ENCODE results near the gene NCOA4. TPM values are rescaled to one million over a fixed set of nuclear protein-coding genes. Genes with fewer than 3 reads are reported as not detected.
A peak's percentile ranks its signal among the peaks of the same experiment; 100 is the strongest.

The NCOA4 gene
- polyA plus RNA-seq, 3 donors = 38.3 to 80.5 (median 76.5) TPM

DNA sequence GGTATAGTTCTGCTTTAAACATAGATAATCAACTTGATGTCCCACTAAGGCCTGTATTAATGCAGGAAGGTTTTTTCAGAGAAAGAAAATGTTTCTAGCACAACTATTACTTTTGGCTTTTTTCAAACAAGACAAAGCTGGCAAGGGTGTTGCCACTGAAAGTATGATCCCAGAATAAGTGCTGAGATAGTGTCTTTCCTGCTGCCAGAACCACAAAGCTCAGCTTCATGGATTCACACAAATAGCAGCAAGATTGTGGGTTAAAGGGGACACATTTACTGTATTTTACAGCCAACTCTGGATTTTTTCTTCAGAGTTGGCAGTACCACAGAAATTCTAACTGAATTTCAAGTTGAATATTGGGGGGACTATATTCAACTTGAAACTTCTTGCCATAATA lies 4.3 kb downstream of the NCOA4 start:
- H3K27ac ChIP-seq (ENCODE audit: low read depth, low read length) = no peak overlapping the region

DNA sequence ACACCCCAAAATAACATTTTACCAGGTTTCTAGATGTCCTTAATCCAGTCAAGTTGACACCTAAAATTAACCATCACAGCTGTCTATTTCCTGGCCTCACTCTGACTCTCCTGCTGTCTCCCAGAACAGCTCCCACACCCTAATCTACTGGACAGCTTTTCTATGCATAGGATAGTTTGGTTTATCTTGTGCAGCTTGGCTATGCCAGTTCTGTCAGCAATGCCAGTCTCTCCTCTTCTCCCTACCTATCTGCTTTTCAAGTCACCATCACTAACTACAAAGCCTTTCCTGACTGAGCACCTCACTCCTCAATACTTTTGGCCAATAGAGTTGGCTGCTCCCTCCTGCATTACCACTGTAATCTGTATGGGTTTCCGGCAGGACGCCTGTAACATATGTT lies 5.0 kb downstream of the NCOA4 start:
- H3K27ac ChIP-seq (ENCODE audit: low read depth, low read length) = no peak overlapping the region
- 74 to 78% (median 77%) methylated on average over 2 of the region's 2 CpGs for WGBS, 3 donors

DNA sequence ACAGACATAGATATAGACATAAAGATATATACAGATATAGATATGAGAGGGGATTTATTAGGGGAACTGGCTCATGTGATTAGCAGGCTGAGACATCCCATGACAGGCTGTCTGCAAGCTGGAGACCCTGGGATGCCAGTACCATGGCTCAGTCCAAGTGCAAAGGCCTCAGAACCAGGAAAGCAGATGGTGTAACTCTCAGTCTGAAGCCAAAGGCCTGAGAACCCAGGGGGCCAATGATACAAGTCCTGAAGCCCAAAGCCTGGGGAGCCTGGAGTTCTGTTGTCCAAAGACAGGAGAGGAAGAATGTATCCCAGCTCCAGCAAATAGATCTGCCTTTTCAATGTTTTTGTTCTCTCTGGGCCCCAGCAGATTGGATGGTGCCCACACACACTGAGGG lies 5.5 kb downstream of the NCOA4 start:
- no peak overlapping the region for H3K27ac ChIP-seq (ENCODE audit: low read depth, low read length)

DNA sequence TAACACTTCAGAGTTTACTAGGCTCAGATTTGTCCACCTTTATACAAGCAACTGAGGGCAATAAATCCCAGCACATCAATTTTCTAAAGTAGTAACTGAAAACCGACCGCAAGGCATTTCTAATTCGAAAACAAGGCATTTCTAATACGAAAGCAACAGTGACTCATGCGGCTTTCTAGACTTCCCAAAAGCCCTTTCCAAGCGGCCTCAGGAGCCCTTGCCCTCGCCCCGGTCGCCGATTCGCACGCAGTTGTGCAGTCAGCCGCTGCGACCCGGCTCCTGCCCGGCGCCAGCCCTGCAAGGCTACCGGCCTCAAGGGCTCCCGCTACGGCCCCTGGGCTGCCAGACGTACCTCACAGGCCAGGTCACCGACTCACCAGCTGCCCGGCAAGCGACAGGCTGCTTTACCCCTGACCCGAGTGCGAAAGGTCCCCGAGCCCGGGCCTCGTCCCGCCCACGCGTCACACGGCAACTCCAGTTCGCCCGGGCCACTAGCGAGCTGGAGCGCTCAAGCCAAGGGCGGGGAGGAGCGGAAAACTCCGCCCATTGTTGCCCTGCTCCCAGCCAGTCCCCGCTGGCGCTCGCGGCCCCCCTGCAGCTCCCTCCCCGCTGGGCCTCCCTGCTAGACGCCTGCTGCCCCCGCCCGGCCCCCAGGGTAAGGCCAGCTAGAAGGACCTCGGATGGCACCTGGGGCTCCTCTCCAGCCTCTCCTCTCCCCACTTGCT lies 7.3 kb downstream of the NCOA4 start:
- peak overlapping the region; percentile 73 for H3K27ac ChIP-seq (ENCODE audit: low read depth, low read length)
- 0 to 1% (median 1%) methylated on average over 43 to 49 of the region's 49 CpGs for WGBS, 3 donors

DNA sequence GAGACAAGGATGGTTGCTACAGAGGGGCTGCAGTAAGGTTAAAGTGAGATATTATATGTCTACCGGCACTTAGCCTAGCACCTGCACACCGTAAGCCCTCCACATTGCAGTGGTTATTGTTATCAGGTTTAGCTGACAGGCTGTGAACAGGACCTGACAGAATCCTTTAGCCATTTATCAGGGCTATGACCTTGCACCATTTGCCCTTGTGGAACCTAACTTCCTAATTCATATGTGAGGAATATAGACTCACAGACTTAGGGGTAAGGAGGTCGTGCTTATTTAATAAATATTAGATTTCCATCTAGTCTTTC lies 10.1 kb downstream of the NCOA4 start:
- 29 to 66% (median 56%) methylated on average over 3 of the region's 3 CpGs for WGBS, 3 donors
- H3K27ac ChIP-seq (ENCODE audit: low read depth, low read length) = no peak overlapping the region

DNA sequence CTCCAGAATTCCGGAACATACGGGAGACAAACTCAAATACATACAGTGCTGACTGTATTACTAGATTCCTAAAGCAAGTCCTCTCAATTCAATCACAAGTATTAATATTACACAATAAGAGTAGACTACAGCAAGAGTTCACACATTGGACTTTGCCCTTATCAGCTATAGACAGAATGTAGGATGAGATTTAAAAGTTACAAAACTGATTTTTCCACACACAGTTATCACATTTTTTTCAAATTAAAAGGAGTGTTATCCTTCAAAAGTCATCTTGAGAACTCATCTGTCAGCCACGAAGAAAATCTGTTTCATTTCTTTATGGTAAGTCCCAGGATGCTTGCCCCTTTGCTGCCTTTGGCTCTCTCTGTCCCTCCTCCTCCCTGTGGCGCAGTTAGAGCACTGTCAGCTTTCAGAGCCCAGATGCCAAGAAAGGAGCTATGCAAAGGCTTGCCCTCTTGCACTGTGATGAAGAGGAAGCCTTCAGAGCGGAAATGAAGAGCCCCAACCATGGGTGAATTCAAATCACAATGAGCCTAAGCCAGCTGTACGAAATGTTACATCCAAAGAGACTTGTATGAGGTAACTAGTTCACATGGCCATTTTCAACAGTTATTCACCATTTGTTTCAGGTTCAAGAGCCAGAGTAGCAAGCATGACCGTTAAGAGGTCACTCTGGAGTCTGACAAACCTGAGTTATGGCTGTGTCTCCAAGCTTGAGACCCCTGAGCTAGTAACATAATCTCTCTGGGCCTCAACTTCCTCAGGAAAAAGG lies 10.7 kb downstream of the NCOA4 start:
- H3K27ac ChIP-seq (ENCODE audit: low read depth, low read length) = no peak overlapping the region
- 41 to 55% (median 45%) methylated on average over 7 of the region's 7 CpGs for WGBS, 3 donors

DNA sequence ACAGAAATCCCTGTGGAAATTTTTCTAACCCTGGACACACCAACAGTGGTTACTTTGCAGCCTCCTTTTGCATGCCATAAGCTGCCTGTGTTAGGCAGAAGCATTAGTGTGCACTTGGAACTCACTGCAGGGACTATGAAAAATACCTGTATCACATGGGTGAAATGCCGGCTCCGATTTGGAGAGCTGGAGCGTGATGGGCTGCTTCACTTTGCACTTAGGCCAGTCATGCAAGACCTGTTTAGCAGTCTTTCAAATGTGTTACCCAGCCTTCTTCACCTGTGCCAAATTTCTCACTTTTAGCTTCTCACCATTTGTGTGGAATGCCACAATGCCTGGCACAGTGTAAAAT lies 11.3 kb downstream of the NCOA4 start:
- WGBS, 3 donors = 60 to 63% (median 61%) methylated on average over 3 of the region's 3 CpGs
- H3K27ac ChIP-seq (ENCODE audit: low read depth, low read length) = no peak overlapping the region

DNA sequence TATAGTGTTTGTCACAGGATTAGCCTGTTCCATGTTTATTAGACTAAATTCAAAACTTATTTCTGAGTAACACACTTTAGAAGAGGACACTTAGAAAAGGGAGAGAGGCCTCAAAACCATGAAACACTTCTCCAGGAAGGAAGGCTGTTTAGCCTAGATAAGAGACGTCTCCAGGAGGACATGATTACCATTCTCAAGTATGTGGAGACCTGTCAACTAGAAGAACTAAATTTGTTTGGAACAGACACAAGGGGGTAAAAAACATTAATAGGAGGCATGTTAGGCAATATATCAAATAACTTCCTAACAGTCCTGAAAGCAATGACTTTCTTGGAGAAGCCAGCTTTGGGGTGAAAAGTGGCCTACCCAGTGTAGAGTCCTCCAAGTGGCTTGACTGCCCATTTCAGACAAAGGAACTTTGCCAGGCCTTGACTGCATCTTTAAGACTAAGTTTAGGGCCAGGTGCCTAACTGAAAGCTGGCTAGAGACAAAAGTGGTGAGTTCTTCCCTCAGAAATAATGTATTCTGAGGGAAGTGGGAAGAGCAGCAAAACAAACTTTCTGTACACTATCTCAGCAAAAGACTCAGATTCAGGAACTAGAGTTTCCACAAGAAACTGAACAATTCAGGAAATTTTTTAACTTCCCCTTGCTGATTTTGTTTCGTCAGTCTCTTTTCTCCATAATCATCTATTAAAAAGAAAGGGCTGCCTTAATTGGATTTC lies 11.8 kb downstream of the NCOA4 start:
- no peak overlapping the region for H3K27ac ChIP-seq (ENCODE audit: low read depth, low read length)

DNA sequence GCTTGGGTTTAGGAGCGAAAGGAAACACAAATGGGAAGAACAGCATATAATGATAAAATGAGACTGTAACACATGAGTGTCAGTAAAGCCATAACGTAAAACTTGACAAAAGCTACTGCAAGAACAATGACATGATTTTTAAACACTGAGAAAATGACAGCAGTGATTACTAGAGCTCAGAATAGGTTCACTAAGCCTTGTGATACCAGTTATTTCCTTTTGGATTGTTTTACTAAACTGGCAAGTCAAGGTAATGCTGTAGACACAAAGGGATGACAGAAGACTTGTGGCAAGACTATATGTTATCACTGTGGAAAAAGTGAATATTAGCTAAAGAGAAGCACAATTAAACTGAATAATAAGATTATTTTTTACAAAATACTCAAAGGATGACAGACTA lies 12.7 kb downstream of the NCOA4 start:
- 73 to 81% (median 81%) methylated on average over 2 of the region's 2 CpGs for WGBS, 3 donors
- H3K27ac ChIP-seq (ENCODE audit: low read depth, low read length) = no peak overlapping the region

More for the DNA sequence above, 11.8 kb downstream of the NCOA4 start:
- 26 to 45% (median 32%) methylated on average over 2 of the region's 2 CpGs for WGBS, 3 donors

DNA sequence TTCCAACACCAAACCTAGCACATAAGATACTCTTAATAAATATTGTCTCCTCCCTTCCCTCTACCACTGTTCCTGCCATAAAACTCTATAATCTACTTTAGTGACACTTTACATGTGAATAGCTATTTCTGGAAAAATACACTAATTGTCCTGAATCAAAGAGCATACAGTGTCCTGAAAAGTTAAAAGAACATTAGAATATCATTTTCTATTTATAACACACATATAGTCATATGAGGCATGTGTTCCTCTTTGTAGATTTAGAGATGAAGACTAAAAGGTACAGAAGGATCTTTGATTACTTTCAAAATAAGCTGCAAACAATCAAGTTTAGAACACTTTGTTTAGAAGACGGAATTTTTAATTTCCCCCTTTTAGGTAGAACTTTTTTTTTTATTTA lies 13.6 kb downstream of the NCOA4 start:
- 78 to 98% (median 84%) methylated on average over 1 of the region's 1 CpG for WGBS, 3 donors
- no peak overlapping the region for H3K27ac ChIP-seq (ENCODE audit: low read depth, low read length)

DNA sequence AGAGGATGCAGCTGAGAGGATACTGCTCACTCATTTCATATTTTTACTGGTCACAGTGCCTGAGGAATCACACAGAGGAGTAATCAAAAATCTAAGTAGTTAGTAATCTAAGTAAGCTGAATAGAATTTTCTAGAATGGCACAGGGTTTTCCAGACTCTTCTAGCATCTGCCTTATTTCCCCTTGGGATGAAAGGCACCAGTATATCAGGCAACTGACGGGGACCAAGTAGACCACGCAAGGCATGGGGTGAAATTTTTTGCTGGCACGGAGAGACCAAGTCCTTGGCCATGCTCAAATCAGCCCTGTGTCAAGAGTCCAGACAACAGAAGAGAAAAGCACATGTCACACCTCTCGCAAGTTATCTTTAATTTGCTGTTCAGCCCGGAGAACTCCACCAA lies 14.2 kb downstream of the NCOA4 start:
- H3K27ac ChIP-seq (ENCODE audit: low read depth, low read length) = no peak overlapping the region
- WGBS, 3 donors = 89 to 97% (median 93%) methylated on average over 5 of the region's 5 CpGs

DNA sequence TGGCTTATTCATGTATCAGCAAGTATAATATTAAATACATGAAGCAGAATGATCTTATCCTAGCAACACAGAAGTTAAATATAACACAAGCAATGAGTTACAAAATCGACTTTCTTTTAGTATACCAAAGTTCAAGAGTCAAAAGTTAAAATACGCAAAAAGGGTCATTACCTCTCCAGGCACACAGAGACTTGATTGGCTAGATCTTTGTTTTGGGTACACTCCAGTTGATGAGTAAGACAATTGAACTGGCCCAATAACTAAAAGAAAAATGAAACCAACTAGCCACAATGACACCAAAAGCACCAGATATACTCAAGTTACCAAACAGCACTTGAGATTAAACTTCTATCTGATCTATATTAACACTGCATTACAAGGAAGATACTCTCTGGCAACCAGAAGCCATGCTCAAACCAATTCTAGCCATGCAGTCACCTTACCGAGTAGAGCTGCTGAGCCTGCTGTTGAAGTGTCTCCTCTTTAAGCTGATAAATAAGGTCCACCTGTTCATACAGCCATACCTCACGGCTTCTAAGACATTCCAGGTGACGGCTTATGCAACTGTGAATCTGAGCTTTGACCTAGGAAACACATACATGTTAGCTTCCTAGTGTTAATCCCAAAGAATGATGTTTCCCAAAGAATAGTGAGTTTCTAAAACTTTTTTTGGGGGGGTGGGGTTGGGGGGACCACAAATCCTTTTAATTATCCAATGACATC lies 15.6 kb downstream of the NCOA4 start:
- H3K27ac ChIP-seq (ENCODE audit: low read depth, low read length) = no peak overlapping the region
- WGBS, 3 donors = 80 to 89% (median 88%) methylated on average over 5 of the region's 5 CpGs

DNA sequence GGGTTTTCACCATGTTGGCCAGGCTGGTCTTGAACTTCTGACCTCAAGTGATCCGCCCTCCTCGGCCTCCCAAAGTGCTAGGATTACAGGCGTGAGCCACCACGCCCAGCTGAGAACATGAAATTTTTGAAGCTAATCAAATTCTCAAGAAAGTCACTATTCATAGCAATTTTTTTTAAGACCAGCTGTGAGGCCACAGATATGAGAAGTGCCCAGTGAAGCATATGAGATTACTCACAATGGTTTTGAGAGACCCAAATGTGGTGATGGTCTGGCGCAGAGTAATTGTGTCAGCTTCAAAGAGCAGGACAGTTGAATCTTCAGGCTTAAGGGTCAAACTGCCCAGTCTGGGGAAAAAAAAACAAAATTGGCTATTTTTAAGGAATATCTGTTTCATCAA lies 16.2 kb downstream of the NCOA4 start:
- no peak overlapping the region for H3K27ac ChIP-seq (ENCODE audit: low read depth, low read length)
- 91 to 96% (median 92%) methylated on average over 5 of the region's 5 CpGs for WGBS, 3 donors

DNA sequence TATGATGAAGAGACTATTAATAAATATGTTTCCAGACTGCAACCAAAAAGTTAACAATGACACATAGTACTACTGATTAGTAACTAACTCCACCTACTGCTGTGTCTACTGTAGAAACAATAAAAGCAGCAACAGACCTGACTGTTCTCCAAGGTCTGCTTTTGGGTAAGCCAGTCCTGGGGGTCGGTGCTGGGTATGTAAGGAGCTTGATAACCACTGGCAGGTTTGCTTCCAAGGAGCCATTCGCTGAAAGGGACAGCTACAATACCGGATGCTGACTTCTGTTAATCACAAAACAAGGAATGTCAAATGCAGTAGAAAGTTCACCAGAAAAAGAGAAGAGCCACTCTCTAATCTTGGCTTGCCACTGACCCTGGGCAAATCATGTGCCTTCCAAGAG lies 17.7 kb downstream of the NCOA4 start:
- 83 to 90% (median 89%) methylated on average over 3 of the region's 3 CpGs for WGBS, 3 donors

DNA sequence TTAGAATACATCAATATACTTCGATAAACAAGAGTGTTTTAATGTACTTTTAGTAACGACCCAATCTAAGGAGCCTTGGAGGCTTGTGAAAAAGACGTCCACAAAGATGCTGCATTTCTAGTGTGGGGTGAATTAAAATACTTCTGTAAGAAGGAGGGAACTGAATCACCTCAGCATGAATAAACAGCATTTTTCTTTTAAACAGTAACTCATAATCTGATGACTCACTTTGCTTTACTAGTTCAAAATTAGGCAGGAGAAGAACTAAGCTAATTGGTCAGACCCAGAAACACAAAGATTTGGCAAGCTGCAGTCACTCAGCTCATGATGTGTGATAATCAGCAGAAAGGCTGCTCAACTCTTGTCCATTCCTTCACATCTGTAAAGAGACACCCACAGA lies 24.2 kb downstream of the NCOA4 start:
- no peak overlapping the region for H3K27ac ChIP-seq (ENCODE audit: low read depth, low read length)
- WGBS, 3 donors = 68 to 77% (median 77%) methylated on average over 3 of the region's 3 CpGs

More for the DNA sequence above, 17.7 kb downstream of the NCOA4 start:
- no peak overlapping the region for H3K27ac ChIP-seq (ENCODE audit: low read depth, low read length)

DNA sequence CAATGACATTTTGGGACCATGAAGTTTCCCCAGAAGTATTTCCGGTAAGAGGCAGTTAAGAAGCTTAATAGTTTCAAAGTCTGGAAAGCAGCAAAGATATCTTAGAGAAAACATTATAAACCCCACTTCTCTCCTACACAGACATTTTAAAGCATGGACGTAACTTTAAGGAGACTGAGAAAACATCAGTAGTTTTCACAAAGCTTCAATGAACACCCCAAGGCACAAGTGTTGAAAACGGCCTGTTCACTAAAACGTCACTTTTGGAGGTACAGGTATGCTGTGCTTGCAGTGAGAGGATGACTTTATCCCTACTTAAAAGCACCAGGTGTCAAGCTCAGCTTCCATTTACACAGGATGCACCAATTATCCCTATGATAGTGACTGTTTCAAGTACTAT lies 25.0 kb downstream of the NCOA4 start:
- H3K27ac ChIP-seq (ENCODE audit: low read depth, low read length) = no peak overlapping the region
- 80 to 86% (median 86%) methylated on average over 4 of the region's 4 CpGs for WGBS, 3 donors

DNA sequence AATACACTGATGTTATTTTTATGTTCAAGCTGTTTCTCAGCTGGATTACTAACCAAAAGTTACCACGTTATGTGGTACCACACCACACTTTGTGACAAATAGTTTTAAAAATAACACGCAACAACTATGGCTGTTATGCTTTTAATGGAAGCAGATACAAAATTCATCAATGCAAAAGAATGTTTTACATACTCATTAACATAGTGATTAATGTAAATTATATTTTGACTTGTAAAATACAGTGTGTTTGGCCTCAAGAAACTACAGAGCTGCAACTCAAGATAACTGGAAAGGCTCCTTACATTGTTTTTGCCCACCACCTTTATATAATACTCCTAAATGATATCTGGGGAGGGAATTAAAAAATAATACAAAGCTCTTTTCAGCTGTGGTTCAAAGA lies 25.5 kb downstream of the NCOA4 start:
- 93 to 97% (median 97%) methylated on average over 2 of the region's 2 CpGs for WGBS, 3 donors
- H3K27ac ChIP-seq (ENCODE audit: low read depth, low read length) = no peak overlapping the region

DNA sequence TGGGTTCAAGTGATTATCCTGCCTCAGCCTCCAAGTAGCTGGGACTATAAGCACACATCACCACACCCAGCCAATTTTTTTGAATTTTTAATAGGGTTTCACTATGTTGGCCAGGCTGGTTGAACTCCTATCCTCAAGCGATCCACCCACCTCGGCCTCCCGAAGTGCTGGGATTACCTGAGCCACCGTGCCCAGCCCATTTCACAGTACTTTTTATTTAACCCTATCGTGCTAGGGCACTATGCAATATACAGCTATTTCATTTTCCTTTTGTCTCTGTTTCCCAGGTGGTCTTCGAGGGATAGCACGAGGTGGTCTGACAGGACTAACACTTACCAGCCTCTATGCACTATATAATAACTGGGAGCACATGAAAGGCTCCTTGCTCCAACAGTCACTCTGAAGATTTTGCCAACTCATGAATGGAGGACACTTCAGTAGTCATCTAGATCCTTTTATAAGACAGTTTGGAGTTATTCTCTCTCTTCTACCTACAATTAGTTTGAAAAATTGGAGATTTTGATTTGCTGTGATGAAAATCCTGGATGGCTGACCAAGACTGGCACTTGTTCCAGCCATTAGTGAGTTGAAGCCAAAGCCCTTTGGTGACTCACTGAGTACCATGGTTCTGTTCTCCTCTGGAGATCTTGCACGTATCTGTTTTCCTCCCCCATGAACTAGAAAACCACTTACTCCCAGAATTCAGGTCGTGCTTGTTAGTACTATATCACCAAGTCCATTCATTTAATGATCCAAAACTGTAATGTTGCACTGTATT lies 27.3 kb downstream of the NCOA4 start:
- H3K27ac ChIP-seq (ENCODE audit: low read depth, low read length) = no peak overlapping the region
- WGBS, 3 donors = 79 to 89% (median 86%) methylated on average over 9 of the region's 9 CpGs
